GM19324 (cell line): ENCODE measurements around the gene PSMD7.
"Not testable (repeated sequence)": the region's sequence is repeated elsewhere in the genome, so short reads cannot be mapped to it uniquely, and the experiment has no call there.

ENCODE experiments used
- ATAC-seq: cut with Tn5 transposase; IDR thresholded peaks from one replicate; pipeline ENCODE4 v1.9.1; 2021; ENCODE audit warnings: mild to moderate bottlenecking, moderate library complexity; ENCODE audit not compliant: unreplicated experiment, low FRiP score

The PSMD7 gene

GRCh38 chr16:74339226-74339625, 42.6 kb downstream of the PSMD7 start:
- ATAC-seq: not testable (repeated sequence)

- not testable (repeated sequence) for ATAC-seq
These were observed 56.4 kb downstream of the PSMD7 start for GRCh38 chr16:74353038-74353437.
